ENCODE data around the gene DNAJC2.
"Not testable (repeated sequence)": the region's sequence is repeated elsewhere in the genome, so short reads cannot be mapped to it uniquely, and the experiment has no call there.

The DNAJC2 gene

GRCh38 chr7:103266229-103266628 is 78.3 kb downstream of the DNAJC2 start:
- not testable (repeated sequence) for H3K4me3 Mint-ChIP-seq; H3K4me1 Mint-ChIP-seq (ENCODE audit: low read depth); H3K27ac Mint-ChIP-seq; DNase-seq; H3K9me3 Mint-ChIP-seq; H3K27me3 Mint-ChIP-seq
- H3K36me3 Mint-ChIP-seq (ENCODE audit: low read depth) = peaks cover 19% of the 10 kb centered on the region

- not testable (repeated sequence) for H3K4me3 Mint-ChIP-seq; H3K27me3 Mint-ChIP-seq; H3K4me1 Mint-ChIP-seq (ENCODE audit: low read depth); H3K27ac Mint-ChIP-seq; DNase-seq; H3K36me3 Mint-ChIP-seq (ENCODE audit: low read depth); H3K9me3 Mint-ChIP-seq
Measured at GRCh38 chr7:103264054-103264453, 80.5 kb downstream of the DNAJC2 start.

Measured in activated T-cell treated with anti-CD3 and anti-CD28 coated beads, Interleukin-2, amount 50 U/mL, for 24 hours (primary cell).